Activated CD4-positive, alpha-beta T cell treated with anti-CD3 and anti-CD28 coated beads for 48 hours (primary cell): ENCODE data around the gene PDCD2L.
"Not testable (repeated sequence)": the region's sequence is repeated elsewhere in the genome, so short reads cannot be mapped to it uniquely, and the experiment has no call there.

Source experiments
- DNase-seq: peaks from one replicate; pipeline ENCODE4 v3.0.0-alpha.2; 2020

Gene PDCD2L

DNA sequence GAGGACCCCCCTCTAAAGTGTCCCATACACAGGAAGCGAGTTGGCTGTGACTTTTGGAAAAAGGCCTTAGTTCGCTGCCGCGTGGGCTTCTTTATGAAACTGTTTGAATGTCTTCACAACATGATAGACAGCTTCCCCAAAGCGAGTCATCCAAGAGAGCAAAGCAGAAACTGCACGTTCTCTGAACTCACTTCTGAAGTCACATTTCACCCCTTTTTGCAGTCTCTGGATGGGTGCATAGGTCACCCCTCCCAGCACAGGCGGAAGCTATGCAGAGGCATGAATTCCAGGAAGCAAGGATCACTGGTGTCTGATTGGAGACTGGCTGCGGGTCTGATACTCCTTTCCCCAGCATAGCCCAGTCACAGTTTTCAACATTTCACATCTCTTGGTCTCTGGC is 28.6 kb upstream of the PDCD2L start:
- DNase-seq, result no peak

GRCh38 chr19:34380639-34381241 is 23.5 kb upstream of the PDCD2L start:
- no peak for DNase-seq

DNA sequence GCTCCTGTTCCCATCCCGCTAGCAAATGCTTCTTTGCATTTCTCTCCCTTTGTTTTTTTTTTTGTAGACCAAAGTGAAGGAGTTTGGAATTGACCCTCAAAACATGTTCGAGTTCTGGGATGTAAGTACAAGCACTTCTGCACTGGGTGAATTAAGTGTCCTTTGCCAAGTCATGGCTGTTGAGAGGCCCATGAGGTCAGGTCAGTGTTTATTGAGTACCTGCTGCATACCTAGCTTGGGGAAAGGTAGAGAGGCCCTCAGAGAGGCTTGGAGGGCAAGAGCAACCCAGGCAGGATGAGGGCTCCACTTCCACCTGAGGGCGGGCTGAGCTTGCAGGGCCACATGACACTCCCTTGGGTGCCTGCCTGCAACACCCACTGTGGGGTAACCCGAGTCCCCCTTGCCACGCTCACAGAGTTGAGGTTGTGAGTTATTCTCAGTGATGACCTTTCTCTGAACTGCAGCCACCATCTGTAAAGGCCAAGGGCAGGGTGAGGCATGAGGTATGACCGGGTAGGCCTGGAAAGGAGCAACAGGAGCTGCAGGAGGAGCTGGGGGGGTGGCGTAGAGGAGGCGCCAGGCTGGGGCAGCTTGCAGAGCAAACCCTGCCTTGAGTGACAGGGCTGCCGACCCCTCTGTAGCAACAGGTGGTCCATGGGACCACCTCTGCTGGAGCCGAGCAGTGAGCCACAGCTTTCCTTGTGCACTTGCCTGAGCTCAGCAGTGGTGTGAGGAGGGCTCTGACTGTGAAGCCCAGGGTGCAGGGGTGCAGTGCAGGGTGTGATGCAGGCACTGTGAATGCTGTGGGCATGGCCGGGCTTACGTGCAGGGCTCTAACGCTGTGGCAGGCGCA is 22.6 kb upstream of the PDCD2L start:
- DNase-seq, result no peak

DNA sequence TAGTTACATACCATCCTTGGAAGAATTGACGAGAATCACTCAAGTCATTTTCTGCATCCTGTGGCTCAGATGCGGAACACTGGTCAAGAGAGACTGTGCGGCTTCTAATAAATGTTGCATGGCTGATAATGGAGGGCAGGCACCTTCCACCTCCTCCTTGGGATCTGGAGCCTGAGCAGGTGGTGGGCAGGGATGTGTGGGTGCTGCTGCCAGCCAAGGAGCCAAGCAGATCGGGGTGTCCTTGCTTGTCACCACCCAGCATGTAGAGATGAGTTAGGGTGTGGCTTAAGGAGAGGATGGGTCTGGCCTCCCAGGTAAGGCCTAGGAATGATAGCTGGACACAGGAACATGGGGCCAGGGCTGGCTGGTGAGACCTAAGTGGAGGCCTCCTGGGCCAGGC is 21.7 kb upstream of the PDCD2L start:
- no peak for DNase-seq

DNA sequence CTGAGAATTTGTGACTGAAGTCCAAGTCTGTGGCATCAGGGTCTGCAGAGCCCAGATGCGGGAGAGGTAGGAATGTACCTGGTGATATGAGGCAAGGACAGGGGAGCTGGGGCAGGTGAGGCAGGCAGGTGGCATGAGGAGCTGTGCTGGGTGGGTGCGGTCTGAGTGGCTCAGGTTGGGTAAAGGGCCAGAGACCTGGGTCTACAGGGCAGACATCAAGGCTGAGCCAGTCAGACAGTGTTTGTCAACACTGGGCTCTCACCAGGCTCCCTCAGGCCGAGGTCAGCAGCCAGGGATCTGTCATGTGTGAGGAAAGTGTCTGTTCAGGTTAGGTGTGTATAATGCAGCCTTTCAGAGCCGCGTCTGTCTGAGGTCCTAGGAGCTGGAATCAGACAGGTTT is 20.6 kb upstream of the PDCD2L start:
- DNase-seq, result no peak

DNA sequence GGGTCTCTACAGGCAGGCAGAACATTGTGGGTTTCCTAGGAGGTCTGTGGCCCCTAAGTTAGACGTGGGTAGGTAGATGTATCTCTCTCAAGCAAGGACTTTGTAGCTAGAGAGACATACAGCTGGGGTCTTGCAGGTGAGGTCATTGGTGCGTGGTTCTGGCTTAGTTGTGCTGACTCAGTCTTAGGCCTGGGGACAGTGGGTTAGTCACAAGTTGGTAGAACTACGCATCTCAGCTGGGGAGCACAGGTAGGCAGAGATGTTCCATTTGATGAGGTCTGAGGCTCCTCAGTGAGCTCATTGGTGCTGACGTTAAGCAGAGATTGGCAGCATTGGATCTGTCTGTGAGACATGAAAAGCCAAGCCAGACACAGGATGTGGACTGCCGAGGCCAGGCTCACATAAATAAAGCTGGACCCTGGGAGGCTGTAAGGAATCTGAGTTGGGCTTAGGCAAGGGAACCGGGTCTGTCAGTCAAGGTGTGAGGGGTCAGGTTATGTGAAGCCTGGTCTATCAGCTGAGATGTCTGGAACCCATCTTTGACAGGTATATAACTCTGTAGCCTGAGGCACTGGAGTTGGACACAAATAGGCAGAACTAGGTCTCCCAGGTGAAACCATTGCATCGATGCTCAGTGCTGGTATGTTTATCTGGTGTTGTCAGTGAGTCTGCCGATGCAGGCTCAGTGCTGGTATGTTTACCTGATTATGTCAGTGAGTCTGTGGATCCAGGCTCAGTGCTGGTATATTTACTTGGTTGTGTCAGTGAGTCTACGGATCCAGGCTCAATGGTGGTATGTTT is 17.4 kb upstream of the PDCD2L start:
- no peak for DNase-seq

GRCh38 chr19:34387446-34387810 is 16.8 kb upstream of the PDCD2L start:
- no peak for DNase-seq

GRCh38 chr19:34388745-34389144 is 15.5 kb upstream of the PDCD2L start:
- not testable (repeated sequence) for DNase-seq

DNA sequence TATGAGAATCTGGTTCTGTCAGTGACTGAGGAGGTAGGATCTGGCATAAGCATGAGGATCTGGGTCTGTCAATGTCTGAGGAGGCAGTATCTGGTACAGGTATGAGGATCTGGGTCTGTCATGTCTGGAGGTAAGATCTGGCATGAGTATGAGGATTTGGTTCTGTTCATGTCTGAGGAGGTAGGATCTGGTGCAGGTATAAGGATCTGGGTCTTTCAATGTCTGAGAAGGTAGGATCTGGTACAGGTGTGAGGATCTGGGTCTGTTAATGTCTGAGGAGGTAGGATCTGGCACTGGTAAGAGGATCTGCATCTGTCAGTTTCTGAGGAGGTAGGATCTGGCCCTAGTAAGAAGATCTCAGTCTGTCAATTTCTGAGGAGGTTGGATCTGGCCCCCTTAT is 12.4 kb upstream of the PDCD2L start:
- no peak for DNase-seq

GRCh38 chr19:34393031-34393430 is 11.2 kb upstream of the PDCD2L start:
- no peak for DNase-seq

DNA sequence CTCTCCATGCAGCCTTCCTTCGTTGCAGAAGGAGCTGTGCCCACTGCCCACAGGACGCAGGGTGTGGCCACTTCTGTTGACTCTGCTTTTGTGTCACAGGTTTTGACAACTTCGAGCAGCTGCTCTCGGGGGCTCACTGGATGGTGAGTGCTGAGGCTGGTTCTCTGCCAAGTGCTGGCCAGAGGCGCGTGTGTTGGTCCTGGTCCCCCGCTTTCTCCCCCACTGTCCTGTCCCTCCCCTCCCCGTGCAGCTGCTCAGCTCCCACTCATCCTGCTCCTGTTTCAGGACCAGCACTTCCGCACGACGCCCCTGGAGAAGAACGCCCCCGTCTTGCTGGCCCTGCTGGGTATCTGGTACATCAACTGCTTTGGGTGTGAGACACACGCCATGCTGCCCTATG is 10.6 kb upstream of the PDCD2L start:
- DNase-seq, result no peak

DNA sequence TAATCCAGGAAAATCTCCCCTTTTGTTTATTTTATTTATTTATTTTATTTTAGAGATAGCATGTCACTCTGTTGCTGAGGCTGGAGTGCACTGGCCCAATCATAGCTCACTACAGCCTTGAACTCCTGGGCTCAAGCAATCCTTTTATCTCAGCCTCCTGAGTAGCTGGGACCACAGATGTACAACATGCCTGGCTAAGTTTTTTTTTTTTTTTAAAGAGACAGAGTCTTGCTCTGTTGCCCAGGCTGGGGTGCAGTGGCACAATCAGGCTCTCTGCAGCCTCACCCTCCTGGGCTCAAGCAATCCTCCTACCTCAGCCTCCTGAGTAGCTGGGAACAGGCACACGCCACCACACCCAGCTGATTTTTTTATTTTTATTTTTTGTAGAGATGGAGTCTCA is 6.3 kb upstream of the PDCD2L start:
- no peak for DNase-seq

DNA sequence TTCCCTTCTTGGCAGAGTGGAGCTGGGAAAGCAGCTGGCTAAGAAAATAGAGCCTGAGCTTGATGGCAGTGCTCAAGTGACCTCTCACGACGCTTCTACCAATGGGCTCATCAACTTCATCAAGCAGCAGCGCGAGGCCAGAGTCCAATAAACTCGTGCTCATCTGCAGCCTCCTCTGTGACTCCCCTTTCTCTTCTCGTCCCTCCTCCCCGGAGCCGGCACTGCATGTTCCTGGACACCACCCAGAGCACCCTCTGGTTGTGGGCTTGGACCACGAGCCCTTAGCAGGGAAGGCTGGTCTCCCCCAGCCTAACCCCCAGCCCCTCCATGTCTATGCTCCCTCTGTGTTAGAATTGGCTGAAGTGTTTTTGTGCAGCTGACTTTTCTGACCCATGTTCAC is 4.3 kb upstream of the PDCD2L start:
- no peak for DNase-seq

DNA sequence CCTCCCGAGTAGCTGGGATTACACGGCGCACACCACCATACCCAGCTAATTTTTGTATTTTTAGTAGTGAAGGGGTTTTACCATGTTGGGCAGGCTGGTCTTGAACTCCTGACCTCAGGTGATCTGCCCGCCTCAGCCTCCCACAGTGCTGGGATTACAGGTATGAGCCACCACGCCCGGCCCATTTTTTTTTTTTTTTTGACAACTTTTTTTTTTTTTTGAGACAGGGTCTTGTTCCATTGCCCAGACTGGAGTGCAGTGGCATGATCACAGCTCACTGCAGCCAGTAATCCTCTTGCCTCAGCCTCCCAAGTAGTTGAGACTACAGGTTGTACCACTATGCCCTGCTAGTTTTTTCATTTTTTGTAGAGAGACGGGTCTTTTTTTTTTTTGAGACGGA is 3.4 kb upstream of the PDCD2L start:
- DNase-seq, result not testable (repeated sequence)

DNA sequence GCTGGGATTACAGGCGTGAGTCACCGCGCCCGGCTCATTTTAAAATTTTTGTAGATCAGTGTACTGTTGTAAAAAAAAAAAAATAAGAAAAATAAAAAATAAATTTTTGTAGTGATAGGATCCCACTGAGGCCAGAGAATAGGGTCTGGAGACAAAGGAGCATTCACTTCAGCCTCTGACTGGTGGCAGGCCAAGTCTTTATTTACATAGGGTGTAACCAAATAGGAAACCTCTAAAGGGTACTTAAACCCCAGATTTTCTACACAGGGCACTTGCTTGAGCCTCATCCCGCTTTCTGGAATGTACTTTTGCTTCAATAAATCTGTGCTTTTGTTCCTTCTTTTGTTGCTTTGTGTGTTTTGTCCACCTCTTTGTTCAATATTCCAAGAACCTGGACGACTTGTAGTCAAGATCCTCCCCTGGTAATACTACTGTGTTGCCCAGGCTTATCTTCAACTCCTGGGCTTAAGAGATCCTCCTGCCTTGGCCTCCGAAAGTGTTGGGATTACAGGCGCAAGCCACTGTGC is 2.1 kb upstream of the PDCD2L start:
- no peak for DNase-seq

GRCh38 chr19:34403784-34404108 is 453 bp upstream of the PDCD2L start:
- no peak for DNase-seq

GRCh38 chr19:34405892-34406660 is 1.9 kb downstream of the PDCD2L start:
- no peak for DNase-seq

DNA sequence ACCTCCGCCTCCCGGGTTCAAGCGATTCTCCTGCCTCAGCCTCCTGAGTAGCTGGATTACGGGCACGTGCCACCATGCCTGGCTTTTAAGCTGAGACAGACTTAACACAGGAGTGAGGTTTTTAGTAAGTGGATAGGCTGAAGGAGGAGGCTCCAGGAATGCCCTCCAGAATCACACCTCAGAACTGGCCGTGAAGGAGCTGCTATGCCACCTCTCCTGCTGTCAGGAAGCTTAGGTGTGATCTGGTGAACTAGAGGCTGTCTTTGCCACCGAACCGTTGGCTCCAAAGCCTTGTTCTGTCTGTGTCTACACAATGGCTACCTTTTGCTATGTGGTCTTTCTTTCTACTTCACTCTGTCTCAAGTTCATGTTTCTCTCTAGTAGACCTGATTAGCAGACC is 4.2 kb downstream of the PDCD2L start:
- DNase-seq, result no peak

DNA sequence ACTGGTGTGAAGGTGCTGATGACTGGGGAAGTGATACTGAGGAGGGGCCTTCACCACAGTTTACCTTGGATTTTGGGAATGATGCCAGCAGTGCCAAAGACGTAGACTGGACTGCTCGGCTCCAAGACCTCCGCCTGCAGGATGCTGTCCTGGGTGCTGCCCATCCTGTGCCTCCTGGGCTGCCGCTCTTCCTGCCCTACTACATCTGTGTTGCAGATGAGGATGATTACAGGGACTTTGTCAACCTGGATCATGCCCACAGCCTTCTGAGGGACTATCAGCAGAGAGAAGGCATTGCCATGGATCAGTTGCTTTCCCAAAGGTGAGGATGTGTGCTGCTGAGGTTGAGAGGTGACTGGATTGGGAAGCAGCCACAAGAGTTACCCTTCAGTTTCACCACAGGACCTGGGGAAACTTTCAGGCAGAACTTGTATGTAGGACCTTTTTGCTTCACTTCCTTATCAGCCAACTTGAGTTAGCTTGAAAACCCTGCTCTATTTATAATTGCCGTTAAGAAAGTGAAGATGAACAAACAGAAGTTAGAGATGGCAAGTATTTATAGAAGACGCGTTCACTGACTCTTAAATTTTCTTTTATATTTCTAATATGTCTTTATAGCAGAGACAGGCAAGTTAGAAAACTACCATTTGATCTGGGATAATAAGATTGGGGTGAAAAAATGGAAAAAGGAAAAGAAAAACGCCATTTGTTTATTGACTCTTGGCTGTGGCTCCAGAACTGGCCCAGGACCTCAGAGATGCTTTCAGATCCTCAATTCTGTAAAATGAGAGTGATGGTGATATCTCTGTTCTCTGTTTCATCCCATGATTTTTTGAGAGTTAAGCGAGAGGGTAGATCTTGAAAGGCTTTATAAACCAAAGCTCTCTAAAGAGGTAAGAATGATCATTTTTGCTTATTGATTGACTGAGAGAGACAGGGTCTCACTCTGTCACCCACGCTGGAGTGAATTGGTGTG is 5.3 kb downstream of the PDCD2L start:
- DNase-seq, result no peak

DNA sequence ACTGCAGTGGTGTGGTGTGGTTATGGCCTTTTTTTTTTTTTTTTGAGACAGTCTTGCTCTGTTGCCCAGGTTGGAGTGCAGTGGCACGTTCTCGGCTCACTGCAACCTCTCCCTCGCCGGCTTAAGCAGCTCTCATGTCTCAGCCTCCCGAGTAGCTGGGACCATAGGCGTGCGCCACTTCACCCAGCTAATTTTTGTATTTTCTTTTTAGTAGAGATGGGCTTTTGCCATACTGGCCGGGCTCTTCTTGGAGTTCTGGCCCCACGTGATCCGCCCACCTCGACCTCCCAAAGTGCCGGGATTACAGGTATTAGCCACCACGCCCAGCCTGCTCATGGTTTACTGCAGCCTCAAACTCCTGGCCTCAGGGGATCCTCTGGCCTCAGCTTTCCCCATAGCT is 7.0 kb downstream of the PDCD2L start:
- no peak for DNase-seq

- no peak for DNase-seq
Observed at GRCh38 chr19:34416021-34416545, 11.9 kb downstream of the PDCD2L start.

DNA sequence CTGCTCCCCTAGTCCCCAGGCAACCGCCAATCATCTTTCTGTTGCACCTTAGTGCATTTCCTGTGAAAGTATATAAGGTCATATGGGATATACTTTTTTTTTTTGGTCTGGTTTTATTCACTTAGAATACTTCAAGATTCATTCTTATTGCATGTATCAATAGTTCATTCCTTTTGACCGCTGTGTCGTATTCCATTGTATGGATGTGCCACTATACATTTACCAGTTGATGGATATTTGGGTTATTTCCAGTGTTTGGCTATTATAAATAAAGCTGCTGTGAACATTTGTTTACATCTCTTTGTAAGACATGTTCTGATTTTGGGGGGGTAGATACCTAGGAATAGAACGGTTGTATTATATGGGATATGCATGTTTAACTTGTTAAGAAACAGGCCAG is 14.1 kb downstream of the PDCD2L start:
- DNase-seq, result no peak
